Measurements from ENCODE around the gene GFOD1.

GFOD1 gene

DNA sequence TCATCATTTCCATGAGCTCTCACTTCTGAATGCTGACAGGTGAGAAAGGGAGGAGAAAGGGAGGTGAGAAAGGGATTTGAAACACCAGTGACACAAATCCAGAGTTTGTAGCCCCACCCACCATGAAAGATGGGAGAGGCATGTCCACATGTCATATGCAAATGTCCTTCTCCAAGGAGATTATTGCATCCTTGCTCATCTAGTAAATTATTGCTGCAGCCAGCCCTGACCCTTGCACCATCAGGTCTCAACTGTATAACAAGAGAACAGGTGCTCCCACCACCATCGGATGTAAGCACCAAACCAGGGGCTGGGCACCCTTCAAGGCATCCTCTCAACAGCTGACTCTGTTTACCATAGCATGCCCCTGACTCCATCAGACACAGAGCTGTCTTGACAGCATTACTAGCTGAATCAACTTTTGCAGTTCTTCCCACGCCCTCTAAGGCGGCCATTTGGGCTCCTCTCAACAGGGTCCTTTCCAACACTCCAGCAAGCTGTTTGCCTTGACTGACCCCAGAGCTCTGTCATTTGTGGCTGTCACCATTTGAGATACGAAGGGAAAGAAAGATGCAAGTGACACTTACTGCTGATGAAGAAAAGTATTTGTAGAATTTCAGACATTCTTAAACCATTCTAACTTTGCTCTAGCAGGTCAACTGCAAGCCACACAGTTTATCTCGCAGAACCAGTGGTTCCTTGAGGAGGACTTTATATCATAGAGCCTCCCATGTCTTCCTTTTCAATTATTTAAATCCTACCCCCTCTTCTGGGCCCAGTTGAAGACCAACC lies 14.2 kb downstream of the GFOD1 start:
- Histone ChIP-seq H3K4me3 (ENCODE audit: low read length in 2 of 2) (no peak overlapping the region), H3K9ac (ENCODE audit: low read length in 2 of 2) (no peak overlapping the region), H3K36me3 (ENCODE audit: control insufficient read depth in 2 of 2, insufficient read depth in 2 of 2, low read length in 2 of 2) (peaks cover 8 to 11% of the 10 kb centered on the region in 2 donors), H3K27ac (ENCODE audit: low read length) (no peak overlapping the region), H3K9me3 (ENCODE audit: control insufficient read depth in 2 of 2, low read length in 2 of 2) (no peaks in the 10 kb centered on the region), H3K4me1 (ENCODE audit: control insufficient read depth, insufficient read depth, low read length) (peaks cover 32% of the 10 kb centered on the region), H3K27me3 (ENCODE audit: control insufficient read depth in 1 of 2, insufficient read depth in 2 of 2, low read length in 2 of 2) (no peaks in the 10 kb centered on the region)

DNA sequence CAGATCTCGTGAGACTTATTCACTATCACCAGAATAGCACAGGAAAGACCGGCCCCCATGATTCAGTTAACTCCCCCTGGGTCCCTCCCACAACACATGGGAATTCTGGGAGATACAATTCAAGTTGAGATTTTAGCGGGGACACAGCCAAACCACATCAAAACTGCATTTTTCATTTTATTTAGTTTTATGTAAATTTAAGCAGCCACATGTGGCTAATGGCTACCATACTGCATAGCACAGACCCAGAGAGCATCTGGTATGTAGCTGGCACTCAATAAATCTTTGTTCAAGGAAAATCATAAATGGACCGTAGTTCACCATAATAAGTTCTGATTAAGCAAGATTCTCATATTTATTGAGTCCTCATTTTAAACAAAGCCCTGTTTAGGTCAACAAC lies 15.3 kb downstream of the GFOD1 start:
- Histone ChIP-seq H3K36me3 (ENCODE audit: control insufficient read depth in 2 of 2, insufficient read depth in 2 of 2, low read length in 2 of 2) (peaks cover 8 to 11% of the 10 kb centered on the region in 2 donors), H3K4me3 (ENCODE audit: low read length in 2 of 2) (no peak overlapping the region), H3K27ac (ENCODE audit: low read length) (no peak overlapping the region), H3K9ac (ENCODE audit: low read length in 2 of 2) (no peak overlapping the region), H3K4me1 (ENCODE audit: control insufficient read depth, insufficient read depth, low read length) (peaks cover 29% of the 10 kb centered on the region), H3K9me3 (ENCODE audit: control insufficient read depth in 2 of 2, low read length in 2 of 2) (no peaks in the 10 kb centered on the region), H3K27me3 (ENCODE audit: control insufficient read depth in 1 of 2, insufficient read depth in 2 of 2, low read length in 2 of 2) (no peaks in the 10 kb centered on the region)

DNA sequence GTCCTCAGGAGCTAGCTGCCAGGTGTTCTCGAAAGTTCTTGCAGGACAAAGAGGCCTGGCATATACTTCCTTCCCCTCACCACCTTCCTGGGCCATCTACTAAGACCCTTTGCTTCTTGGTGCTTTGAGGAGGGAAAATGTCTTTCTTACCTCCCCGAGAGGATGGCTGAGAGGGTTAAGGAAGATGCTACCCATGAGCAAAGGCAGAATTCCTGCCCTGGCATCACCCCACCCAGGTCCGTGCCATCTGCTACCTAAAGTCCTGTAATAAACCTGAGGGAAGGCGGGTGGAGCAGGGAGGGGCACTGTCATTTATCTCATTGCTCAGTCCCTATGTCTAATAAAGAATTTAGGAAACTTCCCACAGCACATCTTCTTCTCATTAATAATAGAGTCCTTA lies 16.2 kb downstream of the GFOD1 start:
- Histone ChIP-seq H3K4me1 (ENCODE audit: control insufficient read depth, insufficient read depth, low read length) (peaks cover 31% of the 10 kb centered on the region), H3K36me3 (ENCODE audit: control insufficient read depth in 2 of 2, insufficient read depth in 2 of 2, low read length in 2 of 2) (peaks cover 5 to 7% of the 10 kb centered on the region in 2 donors), H3K9ac (ENCODE audit: low read length in 2 of 2) (no peak overlapping the region), H3K9me3 (ENCODE audit: control insufficient read depth in 2 of 2, low read length in 2 of 2) (no peaks in the 10 kb centered on the region), H3K27me3 (ENCODE audit: control insufficient read depth in 1 of 2, insufficient read depth in 2 of 2, low read length in 2 of 2) (no peaks in the 10 kb centered on the region), H3K4me3 (ENCODE audit: low read length in 2 of 2) (no peak overlapping the region), H3K27ac (ENCODE audit: low read length) (no peak overlapping the region)

DNA sequence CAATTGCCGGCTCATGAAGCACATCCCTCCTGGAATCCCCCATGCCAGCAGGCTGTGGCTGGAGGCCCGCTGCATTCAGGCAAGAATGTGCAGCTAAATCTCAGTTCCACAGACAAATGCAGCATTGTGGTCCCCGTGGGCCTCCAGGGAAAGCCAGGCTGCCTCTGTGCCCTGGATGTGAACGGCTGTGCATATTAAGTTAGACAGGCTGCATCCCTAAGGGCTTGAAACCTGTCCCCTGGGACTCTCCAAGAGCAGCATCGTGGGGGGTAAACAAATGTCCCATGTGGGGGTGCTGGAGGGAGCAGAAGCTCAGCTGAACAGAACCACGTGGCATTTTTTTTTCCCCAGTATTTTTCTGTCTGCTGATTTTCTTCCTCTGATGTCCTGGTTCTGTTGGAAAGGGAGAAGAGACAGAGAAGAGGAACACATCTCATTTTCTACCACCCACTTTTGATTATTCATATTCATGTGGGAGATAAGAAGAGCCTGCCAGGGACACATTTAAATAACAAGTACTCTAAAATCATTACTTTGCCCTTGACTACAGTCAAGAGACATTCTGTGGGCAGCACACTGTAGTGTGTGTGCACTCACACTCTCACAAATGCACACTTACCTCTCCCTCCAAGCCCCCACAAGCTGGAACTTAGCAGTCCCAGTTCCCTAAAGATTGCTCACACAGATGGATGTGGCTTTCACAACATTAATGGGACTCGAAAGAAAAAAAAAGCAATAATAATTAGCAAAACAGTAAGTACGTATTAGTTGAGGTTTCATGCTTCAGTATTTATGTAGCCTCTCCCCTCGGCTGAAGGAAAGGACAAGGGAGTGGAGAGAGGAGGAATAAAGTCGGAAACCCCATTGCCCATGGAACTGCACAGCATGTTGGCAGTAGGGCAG lies 16.9 kb downstream of the GFOD1 start:
- Histone ChIP-seq H3K4me1 (ENCODE audit: control insufficient read depth, insufficient read depth, low read length) (peaks cover 34% of the 10 kb centered on the region), H3K27ac (ENCODE audit: low read length) (no peak overlapping the region), H3K27me3 (ENCODE audit: control insufficient read depth in 1 of 2, insufficient read depth in 2 of 2, low read length in 2 of 2) (no peaks in the 10 kb centered on the region), H3K9ac (ENCODE audit: low read length in 2 of 2) (no peak overlapping the region), H3K4me3 (ENCODE audit: low read length in 2 of 2) (no peak overlapping the region), H3K9me3 (ENCODE audit: control insufficient read depth in 2 of 2, low read length in 2 of 2) (no peaks in the 10 kb centered on the region), H3K36me3 (ENCODE audit: control insufficient read depth in 2 of 2, insufficient read depth in 2 of 2, low read length in 2 of 2) (peaks cover 7% of the 10 kb centered on the region in 2 donors)

DNA sequence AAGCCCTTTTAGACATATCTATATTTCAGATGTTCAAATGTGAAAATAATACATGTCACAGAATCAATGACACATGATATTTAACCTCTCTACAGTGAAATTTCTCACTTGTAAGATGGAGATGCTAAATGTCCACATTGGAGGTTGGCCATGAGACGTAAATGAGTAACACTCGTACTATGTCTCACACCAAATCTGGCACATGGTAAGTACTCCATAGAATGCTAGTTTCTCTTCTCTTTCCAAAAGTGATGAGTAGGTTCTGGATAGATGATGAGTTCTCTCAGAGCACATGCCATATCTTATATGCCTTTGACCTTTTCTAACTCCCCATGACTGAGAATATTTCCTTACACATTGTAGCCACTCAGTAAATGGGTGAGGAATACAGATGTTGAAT lies 17.7 kb downstream of the GFOD1 start:
- Histone ChIP-seq H3K9me3 (ENCODE audit: control insufficient read depth in 2 of 2, low read length in 2 of 2) (no peaks in the 10 kb centered on the region), H3K27ac (ENCODE audit: low read length) (no peak overlapping the region), H3K4me1 (ENCODE audit: control insufficient read depth, insufficient read depth, low read length) (peaks cover 34% of the 10 kb centered on the region), H3K27me3 (ENCODE audit: control insufficient read depth in 1 of 2, insufficient read depth in 2 of 2, low read length in 2 of 2) (no peaks in the 10 kb centered on the region), H3K4me3 (ENCODE audit: low read length in 2 of 2) (no peak overlapping the region), H3K9ac (ENCODE audit: low read length in 2 of 2) (no peak overlapping the region), H3K36me3 (ENCODE audit: control insufficient read depth in 2 of 2, insufficient read depth in 2 of 2, low read length in 2 of 2) (peaks cover 7% of the 10 kb centered on the region in 2 donors)

DNA sequence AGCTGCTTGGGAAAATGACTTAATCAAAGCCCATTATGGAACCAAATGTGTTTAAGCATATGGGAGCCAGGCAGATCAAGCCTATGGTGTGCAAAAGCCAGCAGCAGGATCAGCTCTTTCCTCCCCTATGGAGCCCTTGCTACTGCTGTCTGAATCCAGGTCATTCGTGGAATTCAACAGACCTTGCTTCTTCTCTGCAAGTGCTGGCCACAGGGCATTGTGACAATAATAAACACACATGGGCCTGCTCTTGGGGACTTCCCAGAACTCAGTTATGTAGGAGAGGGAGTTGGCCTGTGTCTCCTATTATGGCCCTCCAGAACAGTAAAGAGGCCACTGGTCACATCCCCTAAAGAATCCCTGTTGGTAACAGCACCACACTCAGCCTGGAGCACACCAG lies 18.6 kb downstream of the GFOD1 start:
- Histone ChIP-seq H3K9ac (ENCODE audit: low read length in 2 of 2) (no peak overlapping the region), H3K27ac (ENCODE audit: low read length) (no peak overlapping the region), H3K4me1 (ENCODE audit: control insufficient read depth, insufficient read depth, low read length) (peaks cover 34% of the 10 kb centered on the region), H3K9me3 (ENCODE audit: control insufficient read depth in 2 of 2, low read length in 2 of 2) (no peaks in the 10 kb centered on the region), H3K36me3 (ENCODE audit: control insufficient read depth in 2 of 2, insufficient read depth in 2 of 2, low read length in 2 of 2) (peaks cover 7% of the 10 kb centered on the region in 2 donors), H3K4me3 (ENCODE audit: low read length in 2 of 2) (no peak overlapping the region), H3K27me3 (ENCODE audit: control insufficient read depth in 1 of 2, insufficient read depth in 2 of 2, low read length in 2 of 2) (no peaks in the 10 kb centered on the region)

DNA sequence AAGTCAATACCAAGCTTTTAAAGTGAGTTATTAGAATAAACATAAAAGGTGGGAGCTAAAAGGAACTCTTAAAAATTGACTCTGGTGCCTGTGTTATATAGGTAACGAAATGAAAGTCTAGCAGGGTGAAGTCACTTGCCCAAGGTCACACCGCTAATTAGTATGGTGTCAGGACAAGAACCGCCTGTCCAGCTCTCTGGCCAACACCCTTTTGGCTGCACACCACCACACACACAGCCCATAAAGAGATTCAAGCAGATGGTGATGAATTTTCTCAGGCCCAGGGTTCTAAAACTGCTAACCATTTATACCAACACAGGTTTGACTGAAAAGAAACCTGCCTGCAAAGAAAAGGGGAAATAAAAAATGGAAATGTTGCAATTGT lies 20.2 kb downstream of the GFOD1 start:
- H3K4me3 ChIP-seq (ENCODE audit: low read length in 2 of 2) = no peak overlapping the region
- peaks cover 6 to 7% of the 10 kb centered on the region in 2 donors for H3K36me3 ChIP-seq (ENCODE audit: control insufficient read depth in 2 of 2, insufficient read depth in 2 of 2, low read length in 2 of 2)
- no peaks in the 10 kb centered on the region for H3K9me3 ChIP-seq (ENCODE audit: control insufficient read depth in 2 of 2, low read length in 2 of 2)
- H3K9ac ChIP-seq (ENCODE audit: low read length in 2 of 2) = no peak overlapping the region
- H3K4me1 ChIP-seq (ENCODE audit: control insufficient read depth, insufficient read depth, low read length) = peaks cover 40% of the 10 kb centered on the region
- H3K27ac ChIP-seq (ENCODE audit: low read length) = no peak overlapping the region
- no peaks in the 10 kb centered on the region for H3K27me3 ChIP-seq (ENCODE audit: control insufficient read depth in 1 of 2, insufficient read depth in 2 of 2, low read length in 2 of 2)

DNA sequence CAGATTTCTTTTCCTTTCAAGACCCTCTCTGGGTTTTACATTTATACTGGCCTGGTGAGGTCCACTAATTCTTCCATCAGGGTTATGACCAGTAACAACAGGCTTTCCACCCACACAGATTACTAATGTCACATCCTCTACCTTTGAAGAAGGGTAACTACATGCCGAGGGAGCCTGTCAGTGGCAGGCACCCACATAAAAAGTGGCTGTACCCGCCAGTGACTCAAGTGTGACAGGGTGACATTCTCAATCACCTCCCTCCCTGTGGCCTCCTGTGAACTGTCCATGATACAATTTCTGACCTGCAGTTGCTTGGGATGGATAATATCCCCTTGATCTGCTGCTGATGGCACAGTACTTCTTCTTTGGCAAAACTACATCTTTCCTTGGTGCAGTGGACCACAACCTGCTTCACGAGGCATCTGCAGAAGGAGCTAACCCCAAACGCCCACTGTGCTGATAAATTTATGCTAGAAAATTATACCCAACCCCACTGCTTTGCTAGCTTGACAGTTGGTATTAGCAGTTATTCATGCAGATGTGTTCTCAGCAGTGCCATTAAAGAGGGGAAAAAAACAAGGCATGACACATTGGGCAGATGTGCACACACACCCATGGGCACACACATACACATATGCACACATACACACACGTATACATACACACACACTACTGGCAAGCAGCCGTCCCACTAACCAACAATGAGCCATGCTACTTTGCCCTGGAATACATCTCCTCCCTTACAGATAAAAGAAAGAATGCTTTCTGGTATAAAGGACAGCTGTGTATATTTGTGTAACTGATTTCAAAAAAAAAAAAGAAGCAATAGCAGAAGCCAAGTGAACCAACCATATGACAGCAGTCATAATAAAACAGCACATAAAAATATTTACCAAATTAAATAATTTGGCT lies 20.8 kb downstream of the GFOD1 start:
- H3K27ac ChIP-seq (ENCODE audit: low read length) = no peak overlapping the region
- H3K4me3 ChIP-seq (ENCODE audit: low read length in 2 of 2) = no peak overlapping the region

DNA sequence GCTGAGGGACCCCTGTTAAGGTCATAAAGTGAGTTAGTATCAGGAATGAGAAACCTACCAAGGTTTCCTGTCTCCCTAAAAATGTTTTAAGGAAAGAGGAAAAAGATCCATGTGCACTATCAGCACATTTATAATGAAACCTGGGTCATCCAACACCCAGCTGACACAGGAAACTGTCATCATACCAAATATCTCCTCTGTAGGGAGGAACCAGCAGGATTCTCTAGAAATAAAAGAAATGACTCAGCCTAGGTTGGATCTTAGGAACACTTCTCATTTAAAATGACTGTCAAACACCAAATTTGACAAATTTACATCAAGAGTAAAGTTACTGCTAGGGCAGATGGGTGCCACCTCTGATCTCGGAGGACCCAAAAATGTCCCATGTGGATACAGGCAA lies 21.7 kb downstream of the GFOD1 start:
- H3K27ac ChIP-seq (ENCODE audit: low read length) = no peak overlapping the region
- peaks cover 44% of the 10 kb centered on the region for H3K4me1 ChIP-seq (ENCODE audit: control insufficient read depth, insufficient read depth, low read length)
- H3K9ac ChIP-seq (ENCODE audit: low read length in 2 of 2) = no peak overlapping the region

More for the DNA sequence above, 20.8 kb downstream of the GFOD1 start:
- no peaks in the 10 kb centered on the region for H3K9me3 ChIP-seq (ENCODE audit: control insufficient read depth in 2 of 2, low read length in 2 of 2)
- H3K4me1 ChIP-seq (ENCODE audit: control insufficient read depth, insufficient read depth, low read length) = peaks cover 45% of the 10 kb centered on the region
- peaks cover 6 to 7% of the 10 kb centered on the region in 2 donors for H3K36me3 ChIP-seq (ENCODE audit: control insufficient read depth in 2 of 2, insufficient read depth in 2 of 2, low read length in 2 of 2)
- no peaks in the 10 kb centered on the region for H3K27me3 ChIP-seq (ENCODE audit: control insufficient read depth in 1 of 2, insufficient read depth in 2 of 2, low read length in 2 of 2)
- no peak overlapping the region for H3K9ac ChIP-seq (ENCODE audit: low read length in 2 of 2)

DNA sequence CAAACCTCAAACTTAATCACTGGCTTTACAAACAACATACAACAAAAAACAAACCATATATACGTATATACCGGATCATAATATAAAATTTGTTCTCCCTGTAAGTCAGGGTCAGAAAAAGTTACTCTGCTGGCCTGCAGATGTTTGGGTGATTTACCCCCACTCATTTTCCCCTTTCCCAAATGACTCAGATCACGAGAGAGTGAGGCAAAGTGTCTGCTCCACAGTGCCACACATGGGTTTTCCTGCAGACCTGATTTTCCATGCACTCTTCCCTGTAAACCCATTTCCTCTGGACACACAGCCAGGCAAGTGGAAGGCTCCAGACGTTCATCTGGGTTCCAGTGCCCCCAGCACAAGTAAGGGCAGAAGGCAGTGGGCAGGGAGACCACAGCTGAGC lies 23.5 kb downstream of the GFOD1 start:
- H3K36me3 ChIP-seq (ENCODE audit: control insufficient read depth in 2 of 2, insufficient read depth in 2 of 2, low read length in 2 of 2) = peaks cover 4 to 5% of the 10 kb centered on the region in 2 donors
- H3K9ac ChIP-seq (ENCODE audit: low read length in 2 of 2) = no peak overlapping the region
- H3K4me1 ChIP-seq (ENCODE audit: control insufficient read depth, insufficient read depth, low read length) = peaks cover 36% of the 10 kb centered on the region
- H3K27me3 ChIP-seq (ENCODE audit: control insufficient read depth in 1 of 2, insufficient read depth in 2 of 2, low read length in 2 of 2) = no peaks in the 10 kb centered on the region
- no peak overlapping the region for H3K27ac ChIP-seq (ENCODE audit: low read length)
- no peaks in the 10 kb centered on the region for H3K9me3 ChIP-seq (ENCODE audit: control insufficient read depth in 2 of 2, low read length in 2 of 2)
- no peak overlapping the region for H3K4me3 ChIP-seq (ENCODE audit: low read length in 2 of 2)

More for the DNA sequence above, 21.7 kb downstream of the GFOD1 start:
- H3K36me3 ChIP-seq (ENCODE audit: control insufficient read depth in 2 of 2, insufficient read depth in 2 of 2, low read length in 2 of 2) = peaks cover 4 to 7% of the 10 kb centered on the region in 2 donors
- no peak overlapping the region for H3K4me3 ChIP-seq (ENCODE audit: low read length in 2 of 2)
- H3K27me3 ChIP-seq (ENCODE audit: control insufficient read depth in 1 of 2, insufficient read depth in 2 of 2, low read length in 2 of 2) = no peaks in the 10 kb centered on the region
- H3K9me3 ChIP-seq (ENCODE audit: control insufficient read depth in 2 of 2, low read length in 2 of 2) = no peaks in the 10 kb centered on the region
